HFFc6 (cell line): ENCODE data around the gene ZFP90. TPM values are rescaled to one million over a fixed set of nuclear protein-coding genes. Genes with fewer than 3 reads are reported as not detected.

Experiments
- DNase-seq: peaks from one replicate; pipeline ENCODE4 v3.0.0-alpha.2; 2018
- H3K27ac Mint-ChIP-seq: 2 replicates; pipeline ENCODE4 v1.8.0; 2020; ENCODE audit warnings: mild to moderate bottlenecking, mixed read lengths
- H3K27me3 Mint-ChIP-seq: 2 replicates; pipeline ENCODE4 v1.8.0; 2021; ENCODE audit warnings: mild to moderate bottlenecking, moderate library complexity, mixed read lengths; ENCODE audit not compliant: insufficient read depth
- H3K36me3 Mint-ChIP-seq: 2 replicates; pipeline ENCODE4 v1.8.0; 2021; ENCODE audit warnings: low read depth, mixed read lengths
- H3K4me1 Mint-ChIP-seq: 2 replicates; pipeline ENCODE4 v1.8.0; 2020; ENCODE audit warnings: low read depth, mixed read lengths
- H3K4me3 Mint-ChIP-seq: 2 replicates; pipeline ENCODE4 v1.8.0; 2020; ENCODE audit warnings: mild to moderate bottlenecking, moderate library complexity, mixed read lengths
- H3K9me3 Mint-ChIP-seq: 2 replicates; pipeline ENCODE4 v1.8.0; 2020; ENCODE audit warnings: mild to moderate bottlenecking, mixed read lengths
- CTCF ChIP-seq: fragments of 200-600 bp; sonication (generic); IDR thresholded peaks from 2 replicates; pipeline ENCODE4 v1.5.0; 2021; ENCODE audit warnings: antibody characterized with exemption, mild to moderate bottlenecking
- total RNA-seq, 6 experiments: library from RNA; stranded (reverse); fragmentation: NEBNext Ultra II Directional; extraction: Animal tissue kit (Norgen Biotek cat#: 25700); gene quantifications; 2 replicates in 1 of 6; 3 replicates in 5 of 6; pipeline ENCODE4 v1.2.3, GENCODE V29; 2021

ZFP90 gene
- total RNA-seq, 6 experiments from 2014 or later, result 13.3 to 17.0 (median 13.9) TPM

GRCh38 chr16:68592466-68593337 lies 53.6 kb downstream of the ZFP90 start:
- DNase-seq, result no peak
- Mint-ChIP-seq H3K36me3 (peaks cover 4% of the 10 kb centered on the region), H3K27ac (no peak overlapping the region), H3K27me3 (peaks cover 15% of the 10 kb centered on the region; the same call in 1 of the 2 replicates), H3K4me3 (no peak overlapping the region), H3K9me3 (no peaks in the 10 kb centered on the region), H3K4me1 (peaks cover 6% of the 10 kb centered on the region)
- peak; percentile 73 for TF ChIP-seq CTCF

- Mint-ChIP-seq H3K27ac (no peak overlapping the region), H3K36me3 (no peaks in the 10 kb centered on the region; the same call in 1 of the 2 replicates), H3K4me3 (no peak overlapping the region), H3K4me1 (no peaks in the 10 kb centered on the region), H3K9me3 (no peaks in the 10 kb centered on the region; the same call in 1 of the 2 replicates), H3K27me3 (peaks cover 15% of the 10 kb centered on the region; the same call in 1 of the 2 replicates)
- TF ChIP-seq CTCF, result no peak
- DNase-seq, result no peak
Measured at GRCh38 chr16:68596266-68596665, 57.2 kb downstream of the ZFP90 start.

GRCh38 chr16:68599586-68599985 lies 60.5 kb downstream of the ZFP90 start:
- no peak for TF ChIP-seq CTCF
- H3K36me3 Mint-ChIP-seq, result no peaks in the 10 kb centered on the region

GRCh38 chr16:68605746-68606145 lies 66.7 kb downstream of the ZFP90 start:
- H3K27ac Mint-ChIP-seq, result no peak overlapping the region

More at GRCh38 chr16:68599586-68599985, 60.5 kb downstream of the ZFP90 start:
- no peaks in the 10 kb centered on the region for H3K4me1 Mint-ChIP-seq
- no peak overlapping the region for H3K27ac Mint-ChIP-seq
- DNase-seq, result no peak
- no peak overlapping the region for H3K4me3 Mint-ChIP-seq
- H3K27me3 Mint-ChIP-seq, result peaks cover 15% of the 10 kb centered on the region; the same call in 1 of the 2 replicates
- no peaks in the 10 kb centered on the region; the same call in 1 of the 2 replicates for H3K9me3 Mint-ChIP-seq

GRCh38 chr16:68607443-68607842 lies 68.4 kb downstream of the ZFP90 start:
- Mint-ChIP-seq H3K27me3 (peaks cover 4% of the 10 kb centered on the region; the same call in 1 of the 2 replicates), H3K4me1 (no peaks in the 10 kb centered on the region), H3K9me3 (no peaks in the 10 kb centered on the region), H3K36me3 (no peaks in the 10 kb centered on the region), H3K4me3 (no peak overlapping the region), H3K27ac (no peak overlapping the region)
- TF ChIP-seq CTCF, result no peak
- DNase-seq, result no peak

More at GRCh38 chr16:68605746-68606145, 66.7 kb downstream of the ZFP90 start:
- Mint-ChIP-seq H3K9me3 (no peaks in the 10 kb centered on the region), H3K4me3 (no peak overlapping the region), H3K36me3 (no peaks in the 10 kb centered on the region), H3K4me1 (no peaks in the 10 kb centered on the region), H3K27me3 (peaks cover 2% of the 10 kb centered on the region; the same call in 1 of the 2 replicates)
- peak; percentile 22 for DNase-seq
- TF ChIP-seq CTCF, result no peak
